Effector memory CD4-positive, alpha-beta T cell (primary cell): Measurements from ENCODE around the gene ZNF764.

Experiments used
- DNase-seq, 3 donors: peaks; one replicate each; pipeline ENCODE4 v3.0.0-alpha.2; 2020
- H3K27ac ChIP-seq: 2 replicates; pipeline ENCODE4 v1.7.0; 2013; ENCODE audit warnings: mild to moderate bottlenecking, low read length, moderate library complexity; ENCODE audit not compliant: insufficient read depth, poor library complexity, severe bottlenecking
- H3K27me3 ChIP-seq: replicated peaks from 2 replicates; pipeline ENCODE4 v1.7.0; 2013; ENCODE audit warnings: mild to moderate bottlenecking, low read length; ENCODE audit not compliant: insufficient read depth, control insufficient read depth, poor library complexity, severe bottlenecking
- H3K36me3 ChIP-seq: 2 replicates; pipeline ENCODE4 v1.7.0; 2013; ENCODE audit warnings: mild to moderate bottlenecking, low read length, moderate library complexity; ENCODE audit not compliant: control insufficient read depth, insufficient read depth
- H3K4me1 ChIP-seq: 2 replicates; pipeline ENCODE4 v1.7.0; 2013; ENCODE audit warnings: low read length, mild to moderate bottlenecking; ENCODE audit not compliant: control insufficient read depth, insufficient read depth, poor library complexity, severe bottlenecking
- H3K4me3 ChIP-seq: 2 replicates; pipeline ENCODE4 v1.7.0; 2013; ENCODE audit warnings: low read length, low read depth, mild to moderate bottlenecking; ENCODE audit not compliant: insufficient read depth, poor library complexity, severe bottlenecking
- H3K9me3 ChIP-seq: 2 replicates; pipeline ENCODE4 v1.7.0; 2013; ENCODE audit warnings: mild to moderate bottlenecking, low read length, moderate library complexity; ENCODE audit not compliant: control insufficient read depth
- total RNA-seq, 3 donors: gene quantifications; one replicate each; lab custom pipeline; 2026; lab: John Stamatoyannopoulos, UW

ZNF764 gene
- total RNA-seq, result 18.7 to 21.5 (median 20.4) reads per million in 3 donors

- H3K4me1 ChIP-seq, result peaks cover 14% of the 10 kb centered on the region
These were observed at the start of gene ZNF764 for GRCh38 chr16:30557957-30558788. ZNF764 (minus strand) TSS chr16:30558374; CDS start chr16:30558182, 192 bp downstream.

GRCh38 chr16:30606004-30606403 lies 47.8 kb upstream of the ZNF764 start:
- Histone ChIP-seq H3K27me3 (no peaks in the 10 kb centered on the region), H3K36me3 (peaks cover 33% of the 10 kb centered on the region), H3K9me3 (no peaks in the 10 kb centered on the region), H3K27ac (no peak overlapping the region), H3K4me1 (peaks cover 8% of the 10 kb centered on the region), H3K4me3 (no peak overlapping the region)
- no peak for DNase-seq

More at GRCh38 chr16:30557957-30558788, at the start of gene ZNF764:
- H3K27ac ChIP-seq, result peak within 1 kb of the TSS; percentile 96
- DNase-seq, result peak; percentile 94 to 96 (median 96)
- H3K9me3 ChIP-seq, result no peaks in the 10 kb centered on the region
- H3K36me3 ChIP-seq, result peaks cover 24% of the 10 kb centered on the region
- H3K27me3 ChIP-seq, result no peaks in the 10 kb centered on the region
- H3K4me3 ChIP-seq, result peak within 1 kb of the TSS; percentile 67

DNA sequence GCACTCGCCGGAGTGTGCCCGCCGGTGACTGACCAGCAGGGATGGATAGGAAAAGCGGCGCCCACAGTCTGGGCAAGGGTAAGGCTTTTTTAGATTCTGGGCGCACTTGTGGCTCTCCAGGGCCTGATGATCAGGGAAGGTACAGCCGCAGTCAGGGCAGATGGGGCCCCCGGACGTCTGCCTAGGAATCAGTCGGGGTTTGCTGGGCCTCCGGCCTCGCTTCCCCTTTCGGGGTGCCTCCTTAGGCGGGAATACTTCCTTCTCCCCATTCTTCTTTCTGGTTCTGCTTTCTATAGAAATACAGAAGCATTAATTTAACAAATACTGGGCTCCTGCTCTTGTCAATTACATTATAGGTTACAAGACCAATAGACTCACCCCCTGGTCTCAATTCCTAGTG lies 47.0 kb upstream of the ZNF764 start:
- Histone ChIP-seq H3K4me1 (peaks cover 8% of the 10 kb centered on the region), H3K36me3 (peaks cover 33% of the 10 kb centered on the region), H3K9me3 (no peaks in the 10 kb centered on the region), H3K4me3 (no peak overlapping the region), H3K27ac (no peak overlapping the region), H3K27me3 (no peaks in the 10 kb centered on the region)
- no peak for DNase-seq

GRCh38 chr16:30604316-30604947 lies 46.3 kb upstream of the ZNF764 start:
- Histone ChIP-seq H3K27ac (no peak overlapping the region), H3K27me3 (no peaks in the 10 kb centered on the region), H3K4me3 (no peak overlapping the region), H3K9me3 (no peaks in the 10 kb centered on the region), H3K36me3 (peaks cover 33% of the 10 kb centered on the region), H3K4me1 (peaks cover 5% of the 10 kb centered on the region)
- no peak for DNase-seq

DNA sequence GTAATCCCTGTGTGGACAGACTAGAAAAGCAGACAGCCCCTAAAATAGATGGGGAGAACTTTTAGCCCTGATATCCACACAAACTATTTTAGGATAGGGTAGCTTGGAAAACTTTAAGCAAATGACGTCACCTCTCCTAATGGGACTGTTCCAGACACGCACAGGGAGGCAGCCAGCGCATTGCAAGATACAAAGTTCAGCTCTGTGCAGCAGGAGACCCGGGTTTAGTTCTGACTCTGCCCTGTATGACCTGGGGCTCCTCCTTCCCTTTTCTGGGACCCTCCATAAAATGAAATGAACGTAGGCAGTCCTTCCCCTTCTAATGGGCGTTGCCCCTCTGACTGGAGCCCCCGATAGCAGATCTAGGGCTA lies 45.8 kb upstream of the ZNF764 start:
- peaks cover under 1% of the 10 kb centered on the region for H3K4me1 ChIP-seq
- H3K27ac ChIP-seq, result no peak overlapping the region
- H3K4me3 ChIP-seq, result no peak overlapping the region
- H3K36me3 ChIP-seq, result peaks cover 33% of the 10 kb centered on the region
- H3K9me3 ChIP-seq, result no peaks in the 10 kb centered on the region
- H3K27me3 ChIP-seq, result no peaks in the 10 kb centered on the region
- DNase-seq, result no peak

- H3K27ac ChIP-seq, result no peak overlapping the region
- no peak overlapping the region for H3K4me3 ChIP-seq
- H3K36me3 ChIP-seq, result peaks cover 33% of the 10 kb centered on the region
- DNase-seq, result no peak
- H3K4me1 ChIP-seq, result no peaks in the 10 kb centered on the region
- H3K9me3 ChIP-seq, result no peaks in the 10 kb centered on the region
- H3K27me3 ChIP-seq, result no peaks in the 10 kb centered on the region
These were observed 44.6 kb upstream of the ZNF764 start for GRCh38 chr16:30602616-30603277.

DNA sequence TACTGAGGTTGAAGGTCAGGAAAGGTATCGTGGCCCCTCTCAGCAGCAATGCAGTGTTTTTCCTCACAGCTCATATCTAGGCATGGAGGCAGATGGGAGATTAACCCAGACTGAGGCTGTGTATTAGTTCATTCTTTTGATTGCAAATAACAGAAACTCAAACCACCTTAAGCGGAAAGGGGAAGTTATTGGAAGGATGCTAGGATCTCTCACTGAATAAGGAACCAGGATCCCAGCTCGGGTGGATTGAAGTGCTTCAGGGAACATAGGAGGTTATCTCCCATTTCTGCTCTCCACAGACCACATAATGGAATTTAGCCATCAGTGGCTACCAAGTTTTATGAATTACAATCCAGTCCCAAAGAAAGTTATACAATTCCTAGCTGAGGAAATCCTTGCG lies 43.8 kb upstream of the ZNF764 start:
- no peak overlapping the region for H3K4me3 ChIP-seq
- H3K27me3 ChIP-seq, result no peaks in the 10 kb centered on the region
- H3K27ac ChIP-seq, result no peak overlapping the region
- no peaks in the 10 kb centered on the region for H3K9me3 ChIP-seq
- H3K4me1 ChIP-seq, result no peaks in the 10 kb centered on the region
- peaks cover 33% of the 10 kb centered on the region for H3K36me3 ChIP-seq
- DNase-seq, result no peak

DNA sequence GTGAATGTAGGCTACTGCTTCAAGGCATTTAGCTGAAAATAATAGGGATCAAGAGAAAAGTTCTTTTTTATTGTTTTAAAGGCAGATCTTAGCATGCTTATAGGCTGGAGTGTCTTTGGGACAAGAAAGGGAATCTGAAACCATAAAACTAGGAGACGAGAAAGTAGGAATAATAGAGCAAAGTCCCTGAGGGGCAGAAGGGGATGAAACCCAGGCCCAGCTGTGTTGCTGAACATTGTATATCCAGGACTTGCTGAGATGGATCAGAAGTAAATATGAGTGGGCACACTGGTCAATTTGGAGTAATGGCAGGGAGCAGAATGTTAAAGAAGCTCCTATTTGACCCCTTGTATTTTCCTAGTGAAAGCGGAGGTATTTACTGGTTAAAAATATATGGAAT lies 42.8 kb upstream of the ZNF764 start:
- no peak for DNase-seq
- Histone ChIP-seq H3K9me3 (no peaks in the 10 kb centered on the region), H3K4me1 (no peaks in the 10 kb centered on the region), H3K27ac (no peak overlapping the region), H3K36me3 (peaks cover 26% of the 10 kb centered on the region), H3K4me3 (no peak overlapping the region), H3K27me3 (no peaks in the 10 kb centered on the region)

DNA sequence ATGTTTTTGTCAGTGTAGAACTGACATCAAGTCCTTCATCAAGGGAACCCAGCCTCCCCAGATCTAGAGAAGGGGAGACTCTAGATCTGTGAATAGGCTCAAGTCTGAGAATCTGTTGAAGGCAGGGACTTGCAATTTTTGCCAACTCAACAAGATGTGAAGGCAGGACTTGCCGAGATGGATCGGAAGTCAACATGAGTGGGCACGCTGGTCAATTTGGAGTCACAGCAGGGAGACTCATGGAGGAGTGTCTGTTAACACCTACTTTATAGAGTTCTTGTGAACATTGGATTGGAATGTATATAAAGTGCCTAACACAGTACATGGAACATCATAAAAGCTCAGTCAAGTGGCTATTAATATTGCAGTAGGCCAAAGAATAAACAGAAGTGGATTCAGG lies 42.0 kb upstream of the ZNF764 start:
- no peaks in the 10 kb centered on the region for H3K4me1 ChIP-seq
- peaks cover 22% of the 10 kb centered on the region for H3K36me3 ChIP-seq
- no peaks in the 10 kb centered on the region for H3K27me3 ChIP-seq
- H3K4me3 ChIP-seq, result no peak overlapping the region
- H3K27ac ChIP-seq, result no peak overlapping the region
- DNase-seq, result no peak
- no peaks in the 10 kb centered on the region for H3K9me3 ChIP-seq

- no peak overlapping the region for H3K27ac ChIP-seq
- no peaks in the 10 kb centered on the region for H3K4me1 ChIP-seq
- no peaks in the 10 kb centered on the region for H3K27me3 ChIP-seq
- no peaks in the 10 kb centered on the region for H3K9me3 ChIP-seq
- no peak overlapping the region for H3K4me3 ChIP-seq
- no peaks in the 10 kb centered on the region for H3K36me3 ChIP-seq
- no peak for DNase-seq
These were observed 34.7 kb upstream of the ZNF764 start for GRCh38 chr16:30592871-30593270.
